H1 (cell line): ENCODE data around the gene EDEM1. TPM values are rescaled to one million over a fixed set of nuclear protein-coding genes. Genes with fewer than 3 reads are reported as not detected.

Source experiments
- CTCF ChIA-PET: fragments of 300-600 bp; sonication (Branson Sonifier 250); formaldehyde crosslinking; loops from one replicate; lab custom pipeline; 2021; ENCODE audit not compliant: partially characterized antibody; lab: Charles Lee
- POLR2A ChIA-PET: fragments of 300-600 bp; sonication (Branson Sonifier 250); formaldehyde crosslinking; loops from one replicate; lab custom pipeline; 2021; ENCODE audit warnings: inconsistent platforms; ENCODE audit not compliant: partially characterized antibody; lab: Charles Lee
- DNase-seq, 2 experiments: peaks; one replicate each; pipeline versions ENCODE4 v3.0.0 to v3.0.0-alpha.2; 2010 to 2022; ENCODE audit warnings: low spot score in 2 of 2, low read depth in 1 of 2, mixed read lengths in 1 of 2
- FAIRE-seq: peaks from 2 replicates; lab custom pipeline; 2011; peaks lifted over from hg19 to GRCh38; lab: Jason Lieb, UNC
- H2AFZ ChIP-seq: 2 replicates; pipeline ENCODE4 v1.8.1; 2012; ENCODE audit warnings: low read length, inconsistent platforms
- H2AK5ac ChIP-seq: 2 replicates; pipeline ENCODE4 v1.6.1; 2013; ENCODE audit warnings: low read depth, low read length
- H2BK120ac ChIP-seq: replicated peaks from 2 replicates; pipeline ENCODE3; 2013; ENCODE audit warnings: low read depth, low read length, inconsistent platforms
- H2BK12ac ChIP-seq: 2 replicates; pipeline ENCODE4 v1.6.1; 2013; ENCODE audit warnings: low read depth, low read length
- H2BK15ac ChIP-seq: 2 replicates; pipeline ENCODE4 v1.6.1; 2013; ENCODE audit warnings: low read length
- H2BK20ac ChIP-seq: 2 replicates; pipeline ENCODE4 v1.6.1; 2013; ENCODE audit warnings: low read length
- H2BK5ac ChIP-seq: 2 replicates; pipeline ENCODE4 v1.6.1; 2013; ENCODE audit warnings: low read depth, low read length
- H3K14ac ChIP-seq: 2 replicates; pipeline ENCODE4 v1.6.1; 2013; ENCODE audit warnings: inconsistent platforms; ENCODE audit not compliant: insufficient read length
- H3K18ac ChIP-seq: 2 replicates; pipeline ENCODE4 v1.6.1; 2013; ENCODE audit warnings: low read length; ENCODE audit errors: extremely low read depth
- H3K23ac ChIP-seq: 2 replicates; pipeline ENCODE4 v1.6.1; 2013; ENCODE audit warnings: inconsistent platforms; ENCODE audit not compliant: insufficient read length
- H3K23me2 ChIP-seq: 2 replicates; pipeline ENCODE4 v1.6.1; 2013; ENCODE audit warnings: low read depth, low read length
- H3K27ac ChIP-seq: 2 replicates; pipeline ENCODE4 v1.6.1; 2011; ENCODE audit warnings: low read depth, low read length, inconsistent platforms
- H3K27me3 ChIP-seq, 4 experiments: replicated peaks in 1 of 4; 1 replicate in 1 of 4; 2 replicates in 3 of 4; pipeline versions ENCODE4 v1.6.1 to v1.8.1; 2011 to 2013; ENCODE audit warnings: low read length in 3 of 4, mild to moderate bottlenecking in 3 of 4, inconsistent platforms in 2 of 4, mixed read lengths in 2 of 4, moderate library complexity in 1 of 4; ENCODE audit not compliant: control insufficient read depth in 3 of 4, insufficient read depth in 3 of 4; ENCODE audit errors: extremely low read depth in 1 of 4
- H3K36me3 ChIP-seq, 4 experiments: 2 replicates each; pipeline versions ENCODE4 v1.6.1 to v1.8.1; 2011 to 2013; ENCODE audit warnings: mild to moderate bottlenecking in 4 of 4, low read length in 3 of 4, moderate library complexity in 2 of 4, control low read depth in 1 of 4, inconsistent platforms in 1 of 4; ENCODE audit not compliant: insufficient read depth in 4 of 4, control insufficient read depth in 2 of 4
- H3K4ac ChIP-seq: replicated peaks from 2 replicates; pipeline ENCODE3; 2013; ENCODE audit warnings: low read length, low read depth, mixed read lengths, inconsistent platforms; ENCODE audit not compliant: insufficient read length
- H3K4me1 ChIP-seq, 4 experiments: replicated peaks in 1 of 4; 1 replicate in 1 of 4; 2 replicates in 3 of 4; pipeline versions ENCODE4 v1.6.1 to v1.8.1; 2011 to 2013; ENCODE audit warnings: low read length in 3 of 4, inconsistent platforms in 2 of 4, mixed read lengths in 1 of 4; ENCODE audit not compliant: insufficient read depth in 4 of 4, control insufficient read depth in 3 of 4
- H3K4me2 ChIP-seq, 2 experiments: 2 replicates each; pipeline versions ENCODE4 v1.6.1 to v1.8.1; 2011 to 2013; ENCODE audit warnings: low read depth in 2 of 2, low read length in 2 of 2, control low read depth in 1 of 2, inconsistent platforms in 1 of 2, mild to moderate bottlenecking in 1 of 2; ENCODE audit not compliant: insufficient read depth in 1 of 2
- H3K4me3 ChIP-seq, 4 experiments: fragments of 200-600, 300-600 bp in 1 of 4; sonication (generic), shearing (Covaris generic), sonication (Bioruptor Twin) in 1 of 4; 2 replicates each; pipeline versions ENCODE4 v1.5.1 to v1.8.1; 2011 to 2016; ENCODE audit warnings: low read length in 4 of 4, low read depth in 3 of 4, control low read depth in 2 of 4, inconsistent platforms in 2 of 4, mild to moderate bottlenecking in 2 of 4, mixed read lengths in 1 of 4, moderate library complexity in 1 of 4; ENCODE audit not compliant: insufficient read depth in 2 of 4; ENCODE audit errors: extremely low read depth in 1 of 4
- H3K56ac ChIP-seq: replicated peaks from 2 replicates; pipeline ENCODE3; 2013; ENCODE audit warnings: low read depth, mild to moderate bottlenecking, mixed read lengths, low read length, inconsistent platforms; ENCODE audit not compliant: insufficient read length
- H3K79me1 ChIP-seq: 2 replicates; pipeline ENCODE4 v1.6.1; 2013; ENCODE audit warnings: low read depth, low read length, control low read depth
- H3K79me2 ChIP-seq, 2 experiments: 2 replicates each; pipeline versions ENCODE4 v1.6.1 to v1.8.1; 2012 to 2013; ENCODE audit warnings: low read length in 2 of 2, mild to moderate bottlenecking in 2 of 2, inconsistent platforms in 1 of 2; ENCODE audit not compliant: insufficient read depth in 2 of 2, control insufficient read depth in 1 of 2
- H3K9ac ChIP-seq, 4 experiments: replicated peaks in 1 of 4; 1 replicate in 1 of 4; 2 replicates in 3 of 4; pipeline versions ENCODE4 v1.6.1 to v1.8.1; 2011 to 2013; ENCODE audit warnings: low read depth in 3 of 4, low read length in 3 of 4, control low read depth in 2 of 4, mild to moderate bottlenecking in 2 of 4, moderate library complexity in 2 of 4, inconsistent platforms in 1 of 4; ENCODE audit errors: extremely low read depth in 1 of 4
- H3K9me3 ChIP-seq, 2 experiments: 2 replicates each; pipeline versions ENCODE4 v1.6.1 to v1.8.1; 2012 to 2013; ENCODE audit warnings: mild to moderate bottlenecking in 2 of 2, moderate library complexity in 2 of 2, control low read depth in 1 of 2, inconsistent platforms in 1 of 2, low read depth in 1 of 2, low read length in 1 of 2, mixed read lengths in 1 of 2; ENCODE audit not compliant: insufficient read depth in 2 of 2
- H4K20me1 ChIP-seq, 2 experiments: replicated peaks in 1 of 2; 2 replicates each; pipeline versions ENCODE3 to v1.8.1; 2011 to 2013; ENCODE audit warnings: inconsistent platforms in 2 of 2, low read length in 2 of 2, mild to moderate bottlenecking in 1 of 2; ENCODE audit not compliant: insufficient read depth in 2 of 2, control insufficient read depth in 1 of 2
- H4K5ac ChIP-seq: 2 replicates; pipeline ENCODE4 v1.6.1; 2013; ENCODE audit warnings: low read length, low read depth, mixed read lengths, inconsistent platforms; ENCODE audit not compliant: insufficient read length
- H4K8ac ChIP-seq: 2 replicates; pipeline ENCODE4 v1.8.0; 2013; ENCODE audit warnings: mild to moderate bottlenecking, moderate library complexity, low read length, inconsistent platforms; ENCODE audit not compliant: insufficient read depth; ENCODE audit errors: extremely low read depth
- H4K91ac ChIP-seq: replicated peaks from 2 replicates; pipeline ENCODE3; 2013; ENCODE audit warnings: low read length, mixed read lengths, inconsistent platforms; ENCODE audit not compliant: insufficient read length
- CEBPB ChIP-seq: IDR thresholded peaks from 2 replicates; pipeline ENCODE4 v1.6.1; 2012; ENCODE audit warnings: low read depth, low read length
- JUND ChIP-seq: IDR thresholded peaks from 2 replicates; pipeline ENCODE4 v1.6.1; 2011; ENCODE audit warnings: mild to moderate bottlenecking, improper control_type of control experiment, low read length
- NRF1 ChIP-seq: IDR thresholded peaks from 2 replicates; pipeline ENCODE4 v1.6.1; 2011; ENCODE audit warnings: mild to moderate bottlenecking, low read depth, low read length, improper control_type of control experiment
- PHF8 ChIP-seq: fragments of 200-600 bp; sonication (generic); conservative IDR thresholded peaks from 2 replicates; pipeline ENCODE4 v1.7.1; 2012; ENCODE audit warnings: low read depth, mild to moderate bottlenecking, inconsistent platforms, low read length, moderate library complexity
- POU5F1 ChIP-seq: IDR thresholded peaks from 2 replicates; pipeline ENCODE4 v1.6.1; 2011; ENCODE audit warnings: low read depth, mild to moderate bottlenecking, low read length, moderate library complexity
- SIRT6 ChIP-seq: IDR thresholded peaks from one replicate; pipeline ENCODE4 v1.7.1; 2012; ENCODE audit warnings: low read length, inconsistent platforms
- SP1 ChIP-seq: IDR thresholded peaks from 2 replicates; pipeline ENCODE4 v1.6.1; 2011; ENCODE audit warnings: low read depth, low read length
- SP2 ChIP-seq: IDR thresholded peaks from 2 replicates; pipeline ENCODE4 v1.6.1; 2012; ENCODE audit warnings: mild to moderate bottlenecking, low read length, inconsistent platforms
- WGBS, 2 experiments: shearing (Covaris generic) in 1 of 2; methylation state at CpG; one replicate each; pipeline versions ENCODE4 v1.1.6 to v1.1.7; 2013 to 2015; ENCODE audit warnings: low lambda C conversion rate in 2 of 2, mixed read lengths in 2 of 2, inconsistent platforms in 1 of 2, low coverage in 1 of 2, missing lambda C conversion rate in 1 of 2; ENCODE audit not compliant: insufficient replicate concordance in 2 of 2, insufficient coverage in 1 of 2, insufficient read length in 1 of 2; ENCODE audit errors: extremely low coverage in 1 of 2, missing lambda C conversion rate in 1 of 2; 5-methylcytosine and 5-hydroxymethylcytosine counted together
- polyA plus RNA-seq, 7 experiments: library from polyadenylated mRNA; depleted of rRNA in 3 of 7; stranded (reverse) in 5 of 7; unstranded in 2 of 7; fragments of >200 nt in 5 of 7; fragments of 200-250 nt in 2 of 7; gene quantifications; 1 replicate in 5 of 7; 2 replicates in 1 of 7; 4 replicates in 1 of 7; pipeline versions ENCODE4 v1.2.1 to v1.2.3, GENCODE V29; 2011 to 2013; ENCODE audit warnings: missing spikeins in 2 of 7, mixed read lengths in 2 of 7
- total RNA-seq: library from RNA; stranded (reverse); fragmentation: NEBNext Ultra II Directional; extraction: Animal tissue kit (Norgen Biotek cat#: 25700); gene quantifications from 2 replicates; pipeline ENCODE4 v1.2.1, GENCODE V29; 2021
- TF ChIP-seq, protein P1 (sequence below): IDR thresholded peaks from 2 replicates; pipeline ENCODE4 v1.6.1; 2012; ENCODE audit warnings: low read length, inconsistent platforms

EDEM1 gene
- total and polyA plus RNA-seq, 2 of the 8 experiments (the other 6 are each of a cell fraction or from before 2014, with no cell fraction given) = 4.8 to 16.4 TPM

DNA sequence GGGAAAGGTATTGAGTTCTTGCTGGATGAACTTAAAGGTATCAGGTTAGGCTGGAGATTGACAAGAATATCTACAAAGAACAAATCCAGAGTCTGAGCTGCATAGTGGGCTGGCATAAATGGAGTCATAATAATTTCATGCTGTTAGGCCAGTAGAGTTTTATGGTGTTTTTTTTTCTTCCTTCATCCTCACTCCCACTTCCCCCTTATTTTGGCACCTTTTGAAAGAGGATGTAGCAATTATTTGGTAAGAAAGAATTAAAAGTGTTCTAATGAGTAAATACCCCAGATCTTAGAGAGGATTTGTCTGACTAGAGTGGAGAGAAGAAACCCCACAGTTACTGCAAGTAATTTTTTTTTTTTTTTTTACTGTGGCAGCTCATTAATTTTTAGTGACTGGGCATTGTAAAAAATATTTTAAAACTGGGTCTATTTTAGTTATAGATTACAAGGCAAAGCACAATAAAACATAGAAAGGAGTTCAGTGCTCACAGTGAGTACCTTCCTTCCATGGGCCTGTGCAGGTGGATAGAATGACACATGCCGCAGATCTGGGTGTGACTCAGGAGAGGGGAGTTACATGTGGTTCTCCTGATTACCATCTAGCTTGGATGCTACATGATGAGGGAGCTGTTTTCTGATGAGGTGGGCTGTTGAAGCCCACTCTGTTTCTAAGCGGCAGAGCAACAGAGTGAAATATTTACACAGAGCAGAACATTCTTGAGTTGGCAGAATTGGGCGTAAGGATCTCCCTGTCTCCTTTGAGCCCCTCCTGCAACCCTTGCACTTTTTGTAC lies 5.3 kb downstream of the EDEM1 start:
- DNase-seq (no peak), FAIRE-seq (no peak)
- Histone ChIP-seq H3K18ac (no peak overlapping the region), H4K8ac (no peak overlapping the region), H2BK12ac (no peak overlapping the region), H2BK20ac (no peak overlapping the region), H3K27me3 (peaks cover 0 to 3% (median 0%) of the 10 kb centered on the region in 4 experiments; a peak in 1 of 7 replicates), H4K20me1 (peaks cover 4 to 7% of the 10 kb centered on the region in 2 experiments), H2AK5ac (no peak overlapping the region), H3K56ac (no peak overlapping the region), H3K4ac (no peak overlapping the region), H3K9ac (no peak overlapping the region), H3K4me1 (peaks cover 0 to 14% (median 12%) of the 10 kb centered on the region in 4 experiments; a peak in 5 of 7 replicates), H3K9me3 (no peaks in the 10 kb centered on the region), H3K23ac (no peak overlapping the region), H2BK120ac (no peak overlapping the region), H3K79me1 (peaks cover 4% of the 10 kb centered on the region; the same call in 1 of the 2 replicates), H4K91ac (no peak overlapping the region), H2AFZ (no peak overlapping the region), H3K27ac (no peak overlapping the region), H4K5ac (no peak overlapping the region), H3K79me2 (peaks cover 2 to 66% of the 10 kb centered on the region in 2 experiments; a peak in 3 of 4 replicates), H2BK15ac (no peak overlapping the region), H3K23me2 (peaks cover 9% of the 10 kb centered on the region), H2BK5ac (no peak overlapping the region), H3K14ac (no peak overlapping the region), H3K4me2 (no peak overlapping the region), H3K4me3 (no peak overlapping the region), H3K36me3 (peaks cover 0 to 6% (median 0%) of the 10 kb centered on the region in 4 experiments; a peak in 2 of 8 replicates)
- ChIA-PET CTCF (interaction anchor here (0.5 to 1.4 kb wide), 5 partner anchors 18 to 210 kb away, joined by 3 to 4 read pairs (median 3); no protein-coding TSS in a partner anchor), POLR2A (interaction anchor here (1.0 to 5.8 kb wide), 2 partner anchors 7 to 10 kb away, joined by 5 to 46 read pairs; partner anchors contain the start of gene EDEM1)
- 96% methylated on average over 3 of the region's 3 CpGs; no CpG with 5 or more reads in 1 of the 2 experiments for WGBS, 2 experiments
- TF ChIP-seq NRF1 = no peak
- TF ChIP-seq, protein P1, sequence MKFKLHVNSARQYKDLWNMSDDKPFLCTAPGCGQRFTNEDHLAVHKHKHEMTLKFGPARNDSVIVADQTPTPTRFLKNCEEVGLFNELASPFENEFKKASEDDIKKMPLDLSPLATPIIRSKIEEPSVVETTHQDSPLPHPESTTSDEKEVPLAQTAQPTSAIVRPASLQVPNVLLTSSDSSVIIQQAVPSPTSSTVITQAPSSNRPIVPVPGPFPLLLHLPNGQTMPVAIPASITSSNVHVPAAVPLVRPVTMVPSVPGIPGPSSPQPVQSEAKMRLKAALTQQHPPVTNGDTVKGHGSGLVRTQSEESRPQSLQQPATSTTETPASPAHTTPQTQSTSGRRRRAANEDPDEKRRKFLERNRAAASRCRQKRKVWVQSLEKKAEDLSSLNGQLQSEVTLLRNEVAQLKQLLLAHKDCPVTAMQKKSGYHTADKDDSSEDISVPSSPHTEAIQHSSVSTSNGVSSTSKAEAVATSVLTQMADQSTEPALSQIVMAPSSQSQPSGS = no peak
- no peak for TF ChIP-seq SP1
- no peak for TF ChIP-seq POU5F1
- TF ChIP-seq SIRT6 = no peak
- no peak for TF ChIP-seq JUND
- no peak for TF ChIP-seq PHF8
- no peak for TF ChIP-seq CEBPB
- TF ChIP-seq SP2 = no peak
